Activated CD8-positive, alpha-beta T cell treated with anti-CD3 and anti-CD28 coated beads, Interleukin-2, amount 10 ng/mL, durations not matched to agents 7 days and 5 days (primary cell): ENCODE data around the gene CSNK1D. TPM values are rescaled to one million over a fixed set of nuclear protein-coding genes. Genes with fewer than 3 reads are reported as not detected.

Source experiments
- ATAC-seq: fragments of 150-1000 bp; cut with Tn5 transposase; one replicate; pipeline ENCODE4 v1.10.0; 2021; ENCODE audit warnings: moderate library complexity
- CTCF ChIA-PET: fragments of 350-600 bp; sonication (Branson Sonifier 250); formaldehyde crosslinking; loops from one replicate; lab custom pipeline; 2021; ENCODE audit warnings: antibody characterized with exemption; lab: Charles Lee
- POLR2A ChIA-PET: fragments of 350-600 bp; sonication (Branson Sonifier 250); formaldehyde crosslinking; loops from one replicate; lab custom pipeline; 2021; ENCODE audit warnings: antibody characterized with exemption; lab: Charles Lee
- DNase-seq: peaks from one replicate; pipeline ENCODE4 v3.0.0-alpha.2; 2020
- H3K27ac Mint-ChIP-seq: one replicate; pipeline ENCODE4 v1.8.0; 2021; ENCODE audit warnings: mild to moderate bottlenecking, mixed read lengths
- H3K27me3 Mint-ChIP-seq: one replicate; pipeline ENCODE4 v1.8.0; 2021; ENCODE audit warnings: low read depth, mixed read lengths
- H3K36me3 Mint-ChIP-seq: one replicate; pipeline ENCODE4 v1.8.0; 2021; ENCODE audit warnings: low read depth, mixed read lengths
- H3K4me1 Mint-ChIP-seq: one replicate; pipeline ENCODE4 v1.8.0; 2021; ENCODE audit warnings: low read depth, mixed read lengths
- H3K4me3 Mint-ChIP-seq: one replicate; pipeline ENCODE4 v1.8.0; 2021; ENCODE audit warnings: mild to moderate bottlenecking, mixed read lengths
- H3K9me3 Mint-ChIP-seq: one replicate; pipeline ENCODE4 v1.8.0; 2022; ENCODE audit warnings: mixed read lengths; ENCODE audit not compliant: insufficient read depth
- total RNA-seq, 2 experiments: library from RNA; stranded (reverse); gene quantifications; one replicate each; pipeline ENCODE4 v1.2.3, GENCODE V29; 2021

Gene CSNK1D
- total RNA-seq, 2 experiments from 2014 or later = 99.5 to 111 TPM

DNA sequence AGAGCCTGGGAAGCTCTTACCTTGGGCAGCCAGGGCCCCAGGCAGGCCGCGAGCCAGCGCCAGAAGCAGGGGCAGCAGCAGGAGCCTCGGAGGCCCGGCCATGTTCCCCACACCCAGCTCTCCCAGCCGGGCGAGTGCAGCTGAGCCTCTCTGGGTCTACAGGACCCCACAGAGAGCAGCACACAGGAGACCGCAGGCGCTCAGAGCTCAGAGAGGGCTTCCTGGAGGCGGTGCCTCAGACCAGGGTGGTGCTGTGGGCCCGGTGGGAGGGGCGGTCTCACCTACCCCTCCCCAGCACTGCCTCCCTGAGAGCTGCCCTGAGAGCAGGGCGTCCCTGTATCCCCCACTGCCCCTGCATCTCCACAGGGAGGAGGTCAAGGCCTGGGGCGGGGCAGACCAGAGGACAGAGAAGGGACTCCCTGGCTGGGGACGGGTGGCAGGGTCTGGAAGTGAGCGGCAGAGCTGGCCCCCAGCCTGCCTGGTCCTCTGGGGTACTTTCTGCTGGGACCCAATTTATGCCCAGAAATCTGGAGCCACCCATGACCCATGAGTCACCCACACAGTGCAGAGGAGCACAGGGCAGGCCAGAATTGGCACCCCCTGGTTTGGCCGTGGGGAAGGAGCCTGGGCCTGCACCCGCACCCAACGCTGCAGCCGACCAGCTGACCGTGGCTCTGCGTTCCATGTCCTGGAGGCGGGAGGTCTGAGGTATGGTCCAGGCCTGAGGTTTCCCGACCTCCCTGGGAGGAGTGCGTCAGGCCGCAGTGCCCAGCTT lies 44.1 kb upstream of the CSNK1D start, which contains the start of gene CD7:
TSS of gene CD7 (minus strand) at position 215 of the 775 bp plus-strand sequence. CDS start at position 102, 113 bp downstream.
- H3K36me3 Mint-ChIP-seq = peaks cover 31% of the 10 kb centered on the region
- H3K4me3 Mint-ChIP-seq = peak within 1 kb of the TSS; percentile 96
- peaks cover 37% of the 10 kb centered on the region for H3K4me1 Mint-ChIP-seq

DNA sequence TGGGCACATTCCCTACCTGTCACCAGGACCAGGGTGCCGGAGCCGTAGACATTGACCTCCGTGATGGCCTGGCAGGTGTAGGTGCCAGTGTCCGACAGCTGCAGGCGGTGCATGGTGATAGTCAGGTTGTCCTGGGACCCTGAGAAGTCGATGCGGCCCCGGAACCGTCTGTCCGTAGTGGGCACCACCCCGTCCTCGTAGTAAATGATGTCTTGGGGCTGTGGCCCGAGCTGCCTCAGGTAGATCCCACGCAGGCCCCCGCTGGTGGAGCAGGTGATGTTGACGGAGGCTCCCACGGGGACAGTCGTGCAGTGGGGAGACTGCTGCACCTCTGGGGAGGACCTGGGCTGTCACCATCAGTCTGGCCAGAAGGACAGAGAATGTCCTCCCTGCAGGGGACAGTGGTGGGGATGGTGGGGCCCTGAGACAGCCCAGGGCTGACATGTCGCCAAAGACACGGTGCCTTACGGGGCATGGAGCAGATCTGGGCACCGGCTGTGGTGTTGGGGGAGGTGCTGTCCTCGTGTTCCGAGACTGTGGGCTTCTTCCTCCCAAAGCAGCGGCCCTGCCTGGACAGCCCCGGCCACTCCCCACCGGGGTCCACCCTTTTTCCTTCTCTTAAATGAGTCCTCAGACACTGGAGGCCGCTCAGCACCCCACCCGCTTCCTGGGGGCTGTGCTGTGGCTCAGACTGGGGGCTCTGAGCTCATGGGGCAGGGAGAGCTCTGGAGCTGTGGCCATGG lies 43.3 kb upstream of the CSNK1D start:
- no peaks in the 10 kb centered on the region for H3K27me3 Mint-ChIP-seq
- peak; percentile 42 for ATAC-seq
- peak overlapping the region; percentile 91 for H3K27ac Mint-ChIP-seq
- no peaks in the 10 kb centered on the region for H3K9me3 Mint-ChIP-seq
- ChIA-PET POLR2A (interaction anchor here (0.8 to 2.6 kb wide), 9 partner anchors 11 to 446 kb away, joined by 3 to 50 read pairs (median 6); partner anchors contain the start of genes ARHGDIA, CSNK1D and SLC16A3), CTCF (interaction anchor here (0.9 to 2.7 kb wide), 8 partner anchors 10 to 286 kb away, joined by 3 to 93 read pairs (median 6); partner anchors contain the start of gene SECTM1)
- H3K4me3 Mint-ChIP-seq = peak overlapping the region; percentile 96
- H3K4me1 Mint-ChIP-seq = peaks cover 32% of the 10 kb centered on the region
- no peak for DNase-seq
- peaks cover 31% of the 10 kb centered on the region for H3K36me3 Mint-ChIP-seq

More for the DNA sequence above, 44.1 kb upstream of the CSNK1D start, which contains the start of gene CD7:
- DNase-seq (peak; percentile 88), ATAC-seq (peak; percentile 84)
- POLR2A ChIA-PET = interaction anchor here (1.0 to 2.6 kb wide), 9 partner anchors 12 to 447 kb away, joined by 3 to 50 read pairs (median 6); partner anchors contain the start of genes ARHGDIA, CSNK1D, DCXR and SLC16A3
- H3K9me3 Mint-ChIP-seq = no peaks in the 10 kb centered on the region
- CTCF ChIA-PET = interaction anchor here (0.9 to 2.7 kb wide), 8 partner anchors 11 to 287 kb away, joined by 3 to 93 read pairs (median 6); partner anchors contain the start of gene SECTM1
- H3K27me3 Mint-ChIP-seq = no peaks in the 10 kb centered on the region
- H3K27ac Mint-ChIP-seq = peak within 1 kb of the TSS; percentile 91

DNA sequence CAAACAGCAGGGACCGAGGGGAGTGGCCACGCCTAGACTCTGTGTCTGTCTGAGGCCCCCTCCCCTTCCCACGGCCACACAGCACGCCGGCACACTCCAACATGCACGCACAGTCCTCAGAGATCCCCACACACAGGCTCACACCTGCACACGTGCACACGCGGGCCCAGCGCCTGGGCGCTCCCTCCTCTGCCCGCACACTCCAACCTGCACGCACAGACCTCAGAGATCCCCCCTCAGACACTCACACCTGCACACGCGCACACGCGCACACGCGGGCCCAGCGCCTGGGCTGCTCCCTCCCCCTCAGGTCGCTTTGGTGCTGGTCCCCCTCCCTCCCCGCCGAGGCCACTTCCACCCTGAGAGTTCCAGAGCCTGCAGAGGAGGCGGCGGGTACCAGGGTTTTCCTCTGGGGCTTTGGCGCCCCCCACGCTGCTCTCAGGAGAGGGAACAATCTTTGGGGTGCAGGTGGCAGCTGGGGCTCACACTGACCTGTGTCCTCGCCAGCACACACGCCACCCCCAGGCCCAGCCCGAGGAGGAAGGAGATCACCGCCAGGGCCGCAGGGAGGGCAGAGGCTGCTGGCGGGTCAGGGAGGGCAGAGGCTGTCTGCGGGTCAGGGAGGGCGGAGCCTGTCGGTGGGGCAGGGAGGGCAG lies 42.3 kb upstream of the CSNK1D start:
- Mint-ChIP-seq H3K4me1 (peaks cover 27% of the 10 kb centered on the region), H3K27me3 (no peaks in the 10 kb centered on the region), H3K9me3 (no peaks in the 10 kb centered on the region), H3K36me3 (peaks cover 31% of the 10 kb centered on the region), H3K4me3 (peak overlapping the region; percentile 96), H3K27ac (peak overlapping the region; percentile 91)
- CTCF ChIA-PET = interaction anchor here (2.1 to 2.7 kb wide), 2 partner anchors 15 to 80 kb away, joined by 18 to 93 read pairs; no protein-coding TSS in a partner anchor
- ATAC-seq (peak; percentile 37), DNase-seq (peak; percentile 70)
- POLR2A ChIA-PET = interaction anchor here (0.8 to 2.6 kb wide), 4 partner anchors 14 to 398 kb away, joined by 3 to 50 read pairs (median 20); no protein-coding TSS in a partner anchor

DNA sequence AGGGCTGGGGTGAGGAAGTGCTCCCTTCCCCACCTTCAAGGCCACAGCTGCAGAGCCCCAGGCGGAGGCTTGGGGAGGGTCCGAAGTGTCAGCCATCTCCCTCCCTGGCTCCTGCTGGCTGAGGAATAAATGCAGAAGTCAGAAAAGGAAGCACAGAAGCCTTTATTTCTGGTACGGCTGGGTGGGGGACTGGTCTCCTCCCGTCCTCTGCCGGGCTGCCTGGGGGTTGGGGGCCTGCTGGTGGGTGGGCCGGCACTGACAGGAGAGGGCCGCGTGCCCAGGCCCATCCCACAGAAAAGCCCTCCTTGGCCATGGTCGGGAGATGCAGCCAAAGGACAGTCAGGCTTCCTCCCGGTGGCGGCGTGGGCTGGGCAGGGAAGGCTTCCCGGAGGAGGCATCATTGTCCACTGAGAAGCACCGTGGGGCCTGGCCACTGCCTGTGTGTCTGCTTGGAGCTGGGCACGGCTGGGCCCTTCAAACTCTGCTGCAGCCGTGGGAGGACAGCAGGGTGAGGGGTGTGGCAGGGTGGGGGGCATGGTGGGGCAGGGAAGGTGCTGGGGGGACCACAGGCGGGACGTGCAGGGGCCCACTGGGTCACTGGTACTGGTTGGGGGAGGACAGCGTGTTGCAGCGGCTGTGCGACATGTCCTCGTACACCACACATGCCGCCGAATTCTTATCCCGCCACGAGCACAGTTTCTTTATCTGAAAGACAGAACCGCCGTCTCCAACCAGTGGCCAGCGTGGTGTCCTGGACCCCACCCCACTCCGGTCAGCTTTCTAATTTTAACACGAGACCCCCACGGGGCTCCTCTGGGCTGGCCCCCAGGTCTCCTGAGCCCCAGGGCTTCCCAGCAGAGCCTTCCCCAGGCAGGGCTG lies 41.5 kb upstream of the CSNK1D start:
- ChIA-PET POLR2A (interaction anchor here (0.7 to 1.0 kb wide), 2 partner anchors 12 to 17 kb away, joined by 3 to 4 read pairs; no protein-coding TSS in a partner anchor), CTCF (interaction anchor here (1.0 kb wide), 1 partner anchor 14 kb away, joined by 3 read pairs; no protein-coding TSS in a partner anchor)
- Mint-ChIP-seq H3K27me3 (peaks cover 5% of the 10 kb centered on the region), H3K9me3 (no peaks in the 10 kb centered on the region), H3K4me1 (peaks cover 19% of the 10 kb centered on the region), H3K4me3 (peak overlapping the region; percentile 96), H3K36me3 (peaks cover 31% of the 10 kb centered on the region), H3K27ac (peak overlapping the region; percentile 91)
- no peak for ATAC-seq
- DNase-seq = no peak

DNA sequence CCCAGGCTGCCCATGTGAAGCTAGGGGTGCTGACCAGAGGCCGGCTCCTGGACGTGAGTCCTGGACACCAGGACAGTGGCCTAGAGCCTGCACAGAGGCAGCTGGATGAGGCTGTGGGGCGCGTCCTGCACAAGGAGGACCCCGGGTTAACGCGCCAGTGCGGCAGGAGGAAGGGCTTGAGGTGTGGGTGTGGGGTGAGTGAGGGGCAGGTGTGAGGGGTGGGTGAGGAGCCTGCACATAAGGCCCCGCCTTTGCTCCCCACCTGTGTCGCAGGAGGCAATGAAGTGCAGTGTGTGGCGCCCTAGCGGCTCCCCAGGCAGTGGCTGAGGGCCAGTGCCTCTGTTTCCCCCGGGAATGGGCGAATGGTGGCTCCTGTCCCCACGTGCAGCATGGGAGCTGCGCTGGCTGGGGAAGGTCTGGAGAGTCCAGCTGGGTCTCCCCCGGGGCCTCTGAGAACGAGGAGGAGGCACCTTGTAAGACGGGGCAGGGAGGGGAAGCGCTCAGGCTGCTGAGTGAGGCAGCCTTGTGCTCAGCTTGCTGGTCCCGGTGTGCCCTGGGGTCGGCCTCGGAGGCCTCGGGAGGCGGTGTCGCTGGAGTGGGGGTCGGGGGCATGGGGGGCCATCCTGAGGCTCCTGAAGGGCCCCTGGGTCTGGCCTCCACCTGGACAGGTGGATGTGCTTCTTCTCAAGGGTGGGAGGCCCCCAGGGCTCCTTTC lies 40.7 kb upstream of the CSNK1D start:
- POLR2A ChIA-PET = interaction anchor here (0.7 kb wide), 1 partner anchor 17 kb away, joined by 3 read pairs; no protein-coding TSS in a partner anchor

DNA sequence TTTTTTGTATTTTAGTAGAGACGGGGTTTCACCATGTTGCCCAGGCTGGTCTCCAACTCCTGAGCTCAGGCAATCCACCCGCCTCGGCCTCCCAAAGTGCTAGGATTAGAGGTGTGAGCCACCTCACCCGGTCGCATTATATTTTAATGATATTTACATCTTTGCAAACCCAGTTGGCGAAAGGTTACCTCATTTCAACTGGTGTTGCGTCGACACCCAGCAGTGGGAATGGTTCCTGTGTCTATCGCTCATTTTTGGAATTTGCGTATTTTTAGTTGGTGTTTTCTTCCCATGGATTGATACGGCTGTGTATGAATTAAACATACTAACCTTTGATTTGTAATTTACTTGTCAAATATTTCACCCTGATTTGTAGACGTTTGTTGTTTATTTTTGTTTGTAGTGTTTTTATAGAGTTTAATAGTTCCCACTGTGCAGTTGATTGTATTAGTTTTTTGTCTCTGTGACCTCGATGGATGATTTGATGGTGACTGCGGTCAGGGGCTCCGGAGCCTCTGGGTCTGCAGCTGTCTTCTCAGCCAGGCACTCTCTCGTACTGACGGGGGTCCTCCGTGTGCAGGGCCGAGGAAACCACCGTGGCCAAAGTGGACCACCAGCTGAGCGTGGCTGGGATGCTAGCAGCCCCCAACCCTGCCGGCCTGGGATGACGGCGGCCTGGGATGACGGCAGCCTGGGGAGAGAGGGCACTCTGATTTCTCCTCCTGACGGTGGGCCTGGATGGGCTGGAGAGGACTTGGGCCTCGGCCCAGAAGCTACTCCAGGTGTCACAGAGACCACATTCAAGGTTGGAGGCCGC lies 39.9 kb upstream of the CSNK1D start:
- no peak for DNase-seq

More for the DNA sequence above, 40.7 kb upstream of the CSNK1D start:
- Mint-ChIP-seq H3K27me3 (peaks cover 5% of the 10 kb centered on the region), H3K9me3 (no peaks in the 10 kb centered on the region), H3K27ac (no peak overlapping the region), H3K4me1 (peaks cover 18% of the 10 kb centered on the region), H3K36me3 (peaks cover 31% of the 10 kb centered on the region), H3K4me3 (peak overlapping the region; percentile 96)
- DNase-seq = no peak
- CTCF ChIA-PET = interaction anchor here (1.0 kb wide), 1 partner anchor 13 kb away, joined by 3 read pairs; no protein-coding TSS in a partner anchor
- ATAC-seq = no peak

DNA sequence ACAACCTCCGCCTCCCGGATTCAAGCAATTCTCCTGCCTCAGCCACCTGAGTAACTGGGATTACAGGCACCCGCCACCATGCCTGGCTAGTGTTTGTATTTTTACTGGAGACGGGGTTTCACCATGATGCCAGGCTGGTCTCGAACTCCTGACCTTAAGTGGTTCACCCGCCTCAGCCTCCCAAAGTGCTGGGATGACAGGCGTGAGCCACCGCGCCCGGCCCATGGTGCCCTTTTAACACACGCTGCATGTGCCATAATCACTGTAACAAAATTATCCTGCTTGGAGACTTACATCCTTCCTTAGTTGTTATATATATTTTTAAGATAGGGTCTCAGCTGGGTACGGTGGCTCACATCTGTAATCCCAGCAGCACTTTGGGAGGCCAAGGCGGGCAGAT lies 38.5 kb upstream of the CSNK1D start:
- Mint-ChIP-seq H3K27ac (no peak overlapping the region), H3K9me3 (no peaks in the 10 kb centered on the region), H3K27me3 (peaks cover 9% of the 10 kb centered on the region), H3K4me1 (peaks cover 23% of the 10 kb centered on the region), H3K4me3 (no peak overlapping the region), H3K36me3 (peaks cover 31% of the 10 kb centered on the region)
- DNase-seq (no peak), ATAC-seq (no peak)
- POLR2A ChIA-PET = no interaction called here
- CTCF ChIA-PET = no interaction called here

More for the DNA sequence above, 39.9 kb upstream of the CSNK1D start:
- no peak overlapping the region for H3K27ac Mint-ChIP-seq
- ATAC-seq = no peak
- H3K4me1 Mint-ChIP-seq = peaks cover 18% of the 10 kb centered on the region
- H3K27me3 Mint-ChIP-seq = peaks cover 5% of the 10 kb centered on the region
- ChIA-PET POLR2A (interaction anchor here (0.7 kb wide), 1 partner anchor 17 kb away, joined by 3 read pairs; no protein-coding TSS in a partner anchor), CTCF (no interaction called here)
- peaks cover 31% of the 10 kb centered on the region for H3K36me3 Mint-ChIP-seq
- no peaks in the 10 kb centered on the region for H3K9me3 Mint-ChIP-seq
- H3K4me3 Mint-ChIP-seq = peak overlapping the region; percentile 42

DNA sequence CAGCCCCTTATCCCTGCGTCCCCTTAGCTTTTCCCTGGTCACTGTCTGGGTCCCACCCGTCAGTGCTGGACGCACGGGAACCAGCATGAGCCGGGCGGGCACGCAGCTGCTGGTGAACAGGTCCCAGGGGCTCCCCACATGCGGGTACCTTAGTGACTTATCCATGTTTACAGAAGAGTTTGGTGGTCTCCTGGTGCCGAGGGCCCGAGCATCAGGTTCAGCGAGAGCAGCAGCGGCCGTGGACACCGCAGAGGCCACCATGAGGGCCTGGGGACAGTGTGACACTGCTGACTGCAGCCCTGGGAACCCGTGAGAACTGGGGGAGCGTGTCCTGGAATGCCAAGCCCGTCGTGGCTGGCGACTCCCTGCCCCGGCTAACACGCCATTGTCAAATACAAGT lies 37.4 kb upstream of the CSNK1D start:
- Mint-ChIP-seq H3K27me3 (peaks cover 9% of the 10 kb centered on the region), H3K36me3 (peaks cover 22% of the 10 kb centered on the region), H3K27ac (no peak overlapping the region), H3K9me3 (no peaks in the 10 kb centered on the region), H3K4me1 (peaks cover 34% of the 10 kb centered on the region), H3K4me3 (no peak overlapping the region)
- CTCF ChIA-PET = interaction anchor here (0.7 to 0.9 kb wide), 2 partner anchors 8 to 10 kb away, joined by 4 read pairs; no protein-coding TSS in a partner anchor
- no peak for DNase-seq
- no peak for ATAC-seq
- POLR2A ChIA-PET = no interaction called here
